ENCODE measurements around the gene ST14. TPM values are rescaled to one million over a fixed set of nuclear protein-coding genes. Genes with fewer than 3 reads are reported as not detected.

Gene ST14
- total RNA-seq, 1 donor from 2014 or later = 22.6 TPM

DNA sequence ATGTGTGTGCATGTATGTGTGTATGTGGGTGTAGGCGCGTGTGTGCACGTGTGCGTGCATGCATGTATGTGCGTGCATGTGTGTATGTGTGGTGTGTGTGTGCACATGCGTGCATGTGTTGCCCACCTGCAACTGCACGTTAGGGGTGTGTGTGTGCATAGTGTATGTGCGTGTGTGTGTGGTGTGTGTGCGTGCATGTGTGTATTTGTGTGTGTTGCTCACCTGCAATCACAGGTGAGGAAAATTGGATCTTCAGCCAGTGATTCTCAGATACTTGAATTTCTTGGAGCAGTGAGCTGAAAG, 54.3 kb downstream of the ST14 start:
- no peaks in the 10 kb centered on the region for H3K9me3 Mint-ChIP-seq
- ATAC-seq (ENCODE audit: low read depth) (no peak), DNase-seq (no peak)
- intact Hi-C loops (cut with micrococcal nuclease) = loop anchor here (1.0 kb wide), 5 partner anchors 100 to 680 kb away; partner anchors contain the start of gene ZBTB44
- no peak overlapping the region for H3K27ac Mint-ChIP-seq
- H3K4me3 Mint-ChIP-seq = no peak overlapping the region
- TF ChIP-seq, protein P1, sequence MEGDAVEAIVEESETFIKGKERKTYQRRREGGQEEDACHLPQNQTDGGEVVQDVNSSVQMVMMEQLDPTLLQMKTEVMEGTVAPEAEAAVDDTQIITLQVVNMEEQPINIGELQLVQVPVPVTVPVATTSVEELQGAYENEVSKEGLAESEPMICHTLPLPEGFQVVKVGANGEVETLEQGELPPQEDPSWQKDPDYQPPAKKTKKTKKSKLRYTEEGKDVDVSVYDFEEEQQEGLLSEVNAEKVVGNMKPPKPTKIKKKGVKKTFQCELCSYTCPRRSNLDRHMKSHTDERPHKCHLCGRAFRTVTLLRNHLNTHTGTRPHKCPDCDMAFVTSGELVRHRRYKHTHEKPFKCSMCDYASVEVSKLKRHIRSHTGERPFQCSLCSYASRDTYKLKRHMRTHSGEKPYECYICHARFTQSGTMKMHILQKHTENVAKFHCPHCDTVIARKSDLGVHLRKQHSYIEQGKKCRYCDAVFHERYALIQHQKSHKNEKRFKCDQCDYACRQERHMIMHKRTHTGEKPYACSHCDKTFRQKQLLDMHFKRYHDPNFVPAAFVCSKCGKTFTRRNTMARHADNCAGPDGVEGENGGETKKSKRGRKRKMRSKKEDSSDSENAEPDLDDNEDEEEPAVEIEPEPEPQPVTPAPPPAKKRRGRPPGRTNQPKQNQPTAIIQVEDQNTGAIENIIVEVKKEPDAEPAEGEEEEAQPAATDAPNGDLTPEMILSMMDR (IDR thresholded peaks at IDR 0.05) = no peak
- CTCF ChIA-PET = no interaction called here
- POLR2A ChIA-PET = no interaction called here
- no peaks in the 10 kb centered on the region for H3K27me3 Mint-ChIP-seq
- H3K4me1 Mint-ChIP-seq = peaks cover 6% of the 10 kb centered on the region
- peaks cover 16% of the 10 kb centered on the region for H3K36me3 Mint-ChIP-seq (ENCODE audit: low read depth)

GRCh38 chr11:130214861-130215530, 55.4 kb downstream of the ST14 start:
- TF ChIP-seq, protein P1 (IDR thresholded peaks at IDR 0.05) = no peak
- Mint-ChIP-seq H3K27ac (no peak overlapping the region), H3K9me3 (no peaks in the 10 kb centered on the region), H3K27me3 (no peaks in the 10 kb centered on the region), H3K4me1 (peaks cover 6% of the 10 kb centered on the region), H3K36me3 (ENCODE audit: low read depth) (peaks cover 9% of the 10 kb centered on the region), H3K4me3 (no peak overlapping the region)
- ChIA-PET POLR2A (no interaction called here), CTCF (interaction anchor here (1.5 kb wide), 1 partner anchor 647 kb away, joined by 4 read pairs; no protein-coding TSS in a partner anchor)
- intact Hi-C loops (cut with micrococcal nuclease) = no loop called here
- no peak for DNase-seq
- no peak for ATAC-seq (ENCODE audit: low read depth)

DNA sequence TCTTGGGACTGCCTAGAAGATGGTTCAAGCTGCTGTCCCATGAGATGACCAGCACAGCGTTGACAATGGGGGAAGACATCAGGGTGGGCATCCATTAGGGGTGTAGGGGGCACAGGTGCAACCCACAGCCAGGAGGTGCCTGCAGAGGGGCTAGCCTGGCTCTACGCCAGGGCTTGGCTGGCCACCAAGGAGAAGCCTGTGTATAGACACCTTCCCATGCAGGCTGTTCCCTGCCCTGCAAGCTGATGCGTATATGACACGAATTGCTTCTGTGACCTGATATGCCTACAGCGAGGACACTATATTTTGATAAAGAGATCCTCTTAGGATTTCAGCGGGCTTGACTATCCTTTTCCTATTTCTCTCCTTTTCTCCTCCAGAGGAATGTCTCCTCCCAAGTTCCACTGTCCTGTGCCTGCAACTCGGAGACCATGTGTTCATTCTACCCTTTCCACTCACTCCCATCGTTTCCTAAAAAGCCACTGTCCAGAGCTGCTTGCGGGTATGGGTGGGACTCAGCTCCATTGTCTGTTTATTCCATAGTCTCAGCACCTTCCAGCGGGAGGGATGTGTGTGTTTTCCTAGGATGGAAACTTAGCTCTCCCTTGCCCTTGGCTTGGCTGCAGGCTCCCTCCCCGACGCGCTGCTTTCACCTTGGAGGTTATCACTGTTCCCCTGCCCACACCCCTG, 56.1 kb downstream of the ST14 start:
- CTCF ChIA-PET = interaction anchor here (1.5 kb wide), 1 partner anchor 646 kb away, joined by 4 read pairs; no protein-coding TSS in a partner anchor

GRCh38 chr11:130216221-130216550, 56.6 kb downstream of the ST14 start:
- intact Hi-C loops (cut with micrococcal nuclease) = no loop called here
- Mint-ChIP-seq H3K9me3 (no peaks in the 10 kb centered on the region), H3K4me3 (no peak overlapping the region), H3K27me3 (no peaks in the 10 kb centered on the region), H3K4me1 (peaks cover 6% of the 10 kb centered on the region), H3K36me3 (ENCODE audit: low read depth) (peaks cover 3% of the 10 kb centered on the region), H3K27ac (no peak overlapping the region)
- CTCF ChIA-PET = interaction anchor here (1.5 kb wide), 1 partner anchor 646 kb away, joined by 4 read pairs; no protein-coding TSS in a partner anchor
- TF ChIP-seq, protein P1 (IDR thresholded peaks at IDR 0.05) = no peak
- ATAC-seq (ENCODE audit: low read depth) = no peak
- POLR2A ChIA-PET = no interaction called here
- no peak for DNase-seq

More for the DNA sequence above, 56.1 kb downstream of the ST14 start:
- DNase-seq (no peak), ATAC-seq (ENCODE audit: low read depth) (no peak)
- peaks cover 3% of the 10 kb centered on the region for H3K36me3 Mint-ChIP-seq (ENCODE audit: low read depth)
- H3K4me1 Mint-ChIP-seq = peaks cover 6% of the 10 kb centered on the region
- no peak overlapping the region for H3K27ac Mint-ChIP-seq
- intact Hi-C loops (cut with micrococcal nuclease) = no loop called here
- POLR2A ChIA-PET = no interaction called here
- TF ChIP-seq, protein P1 (IDR thresholded peaks at IDR 0.05) = no peak
- no peaks in the 10 kb centered on the region for H3K27me3 Mint-ChIP-seq
- no peaks in the 10 kb centered on the region for H3K9me3 Mint-ChIP-seq
- H3K4me3 Mint-ChIP-seq = no peak overlapping the region

DNA sequence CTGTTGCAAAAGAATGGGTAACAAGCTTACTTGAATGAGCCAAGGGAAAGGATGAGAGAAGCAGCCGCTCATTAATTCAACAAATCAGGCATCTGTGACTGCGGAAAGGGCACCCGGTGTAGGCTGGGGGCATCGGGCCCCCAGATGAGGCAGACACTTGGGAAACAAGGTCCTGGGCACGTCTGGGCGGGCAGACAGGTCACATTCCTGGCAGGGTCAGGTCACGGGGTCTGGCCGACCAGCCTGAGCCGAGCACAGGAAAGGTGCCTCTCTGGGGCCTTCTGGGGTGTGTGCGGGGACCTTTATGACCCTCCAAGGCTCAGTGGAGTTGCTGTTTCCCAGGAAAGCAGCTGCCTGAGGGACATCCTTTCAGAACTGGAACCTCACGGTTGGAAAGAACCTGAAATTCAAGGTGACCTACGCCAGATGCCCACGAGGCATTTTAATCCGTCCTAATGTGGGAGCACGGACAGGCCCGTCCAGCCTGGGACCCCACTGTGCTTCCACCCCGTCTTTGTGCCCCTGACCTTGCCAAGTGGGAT, 57.1 kb downstream of the ST14 start:
- TF ChIP-seq, protein P1 (IDR thresholded peaks at IDR 0.05) = no peak
- Mint-ChIP-seq H3K4me1 (peaks cover 6% of the 10 kb centered on the region), H3K27me3 (no peaks in the 10 kb centered on the region), H3K36me3 (ENCODE audit: low read depth) (peaks cover 3% of the 10 kb centered on the region), H3K9me3 (no peaks in the 10 kb centered on the region), H3K27ac (no peak overlapping the region), H3K4me3 (no peak overlapping the region)
- DNase-seq (no peak), ATAC-seq (ENCODE audit: low read depth) (no peak)
- intact Hi-C loops (cut with micrococcal nuclease) = no loop called here
- ChIA-PET POLR2A (no interaction called here), CTCF (interaction anchor here (1.5 kb wide), 1 partner anchor 645 kb away, joined by 4 read pairs; no protein-coding TSS in a partner anchor)
